Stimulated activated CD8-positive, alpha-beta memory T cell treated with anti-CD3 and anti-CD28 coated beads, Interleukin-7, amount 100 ng/mL, for 4 hours (primary cell): ENCODE measurements around the gene HLA-DPB1.
"Not testable (repeated sequence)": the region's sequence is repeated elsewhere in the genome, so short reads cannot be mapped to it uniquely, and the experiment has no call there.

Source experiments
- DNase-seq, 2 donors: peaks; one replicate each; pipeline ENCODE4 v3.0.0-alpha.2; 2020; ENCODE audit warnings: low read depth in 2 of 2

The HLA-DPB1 gene

GRCh38 chr6:33075568-33076405 is at the start of gene HLA-DPB1:
Gene HLA-DPB1 (plus strand): TSS chr6:33075990. CDS start chr6:33076042, 52 bp downstream.
- no peak for DNase-seq

- DNase-seq: no peak
These were observed 47.5 kb upstream of the HLA-DPB1 start for GRCh38 chr6:33028220-33028849.

- no peak for DNase-seq
These were observed 46.2 kb upstream of the HLA-DPB1 start for GRCh38 chr6:33029328-33030184.

GRCh38 chr6:33030245-33030644 is 45.5 kb upstream of the HLA-DPB1 start:
- DNase-seq: no peak

- DNase-seq: no peak
These were observed 41.2 kb upstream of the HLA-DPB1 start for GRCh38 chr6:33034554-33034953.

- DNase-seq: no peak
These were observed 39.3 kb upstream of the HLA-DPB1 start for GRCh38 chr6:33036535-33036934.

GRCh38 chr6:33040157-33040556 is 35.6 kb upstream of the HLA-DPB1 start:
- no peak for DNase-seq

GRCh38 chr6:33049323-33050013 is 26.3 kb upstream of the HLA-DPB1 start:
- no peak for DNase-seq

GRCh38 chr6:33050014-33050810 is 25.6 kb upstream of the HLA-DPB1 start:
- DNase-seq: no peak

GRCh38 chr6:33052627-33053026 is 23.2 kb upstream of the HLA-DPB1 start:
- no peak for DNase-seq

- DNase-seq: no peak
These were observed 22.6 kb upstream of the HLA-DPB1 start for GRCh38 chr6:33053230-33053629.

- DNase-seq: no peak
These were observed 18.3 kb upstream of the HLA-DPB1 start for GRCh38 chr6:33057222-33058150.

GRCh38 chr6:33061987-33062386 is 13.8 kb upstream of the HLA-DPB1 start:
- no peak for DNase-seq

- not testable (repeated sequence) for DNase-seq
These were observed 12.4 kb upstream of the HLA-DPB1 start for GRCh38 chr6:33063435-33063834.

- DNase-seq: no peak
These were observed 11.1 kb upstream of the HLA-DPB1 start for GRCh38 chr6:33064723-33065122.

GRCh38 chr6:33065312-33065711 is 10.5 kb upstream of the HLA-DPB1 start:
- DNase-seq: no peak

GRCh38 chr6:33066917-33067521 is 8.8 kb upstream of the HLA-DPB1 start:
- DNase-seq: no peak

- no peak for DNase-seq
These were observed 6.6 kb upstream of the HLA-DPB1 start for GRCh38 chr6:33069021-33069738.

- DNase-seq: no peak
These were observed 4.9 kb upstream of the HLA-DPB1 start for GRCh38 chr6:33070909-33071308.
